Measurements from ENCODE around the gene YES1. TPM values are rescaled to one million over a fixed set of nuclear protein-coding genes. Genes with fewer than 3 reads are reported as not detected.

Gene YES1
- total and polyA plus RNA-seq, 2 of the 8 experiments (the other 6 are each of a cell fraction or from before 2014, with no cell fraction given) = 14.8 to 94.3 TPM

DNA sequence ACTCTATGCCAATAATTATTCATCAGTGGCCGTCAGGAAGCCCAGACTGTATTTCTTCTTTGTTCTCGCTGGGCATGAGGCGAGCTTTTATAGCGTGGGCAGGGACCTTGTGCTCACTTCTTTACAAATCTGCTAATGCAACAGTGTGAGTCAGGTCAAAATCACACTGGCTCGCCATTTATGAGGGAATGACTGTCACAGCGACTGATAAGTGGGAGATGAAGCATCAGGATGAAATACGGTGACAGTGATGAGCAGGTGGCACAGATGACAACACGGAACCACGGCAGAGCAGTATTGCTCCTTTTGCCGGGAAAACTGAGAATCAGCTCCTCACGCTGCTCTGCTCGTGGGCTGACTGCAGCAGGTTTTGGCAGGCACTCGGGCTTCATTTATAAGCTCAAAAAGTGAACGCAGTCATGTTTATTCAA lies 134.1 kb downstream of the YES1 start:
- no peak for DNase-seq (ENCODE audit: low read depth in 1 of 2, low spot score in 2 of 2)
- H3K14ac ChIP-seq (ENCODE audit: insufficient read length) = no peak overlapping the region
- no peak overlapping the region for H2AK5ac ChIP-seq (ENCODE audit: low read depth, low read length)
- H4K20me1 ChIP-seq (replicated peaks in 1 of 2; ENCODE audit: control insufficient read depth in 1 of 2, insufficient read depth in 2 of 2, low read length in 2 of 2) = peaks cover 2% of the 10 kb centered on the region in 2 experiments
- no peaks in the 10 kb centered on the region for H3K27me3 ChIP-seq (replicated peaks in 1 of 4; ENCODE audit: control insufficient read depth in 3 of 4, extremely low read depth in 1 of 4, insufficient read depth in 3 of 4, low read length in 3 of 4)
- ChIA-PET CTCF (ENCODE audit: partially characterized antibody) (interaction anchor here (0.7 to 5.0 kb wide), 14 partner anchors 10 to 198 kb away, joined by 3 to 37 read pairs (median 4); partner anchors contain the start of gene ENOSF1), POLR2A (ENCODE audit: partially characterized antibody) (interaction anchor here (1.8 kb wide), 1 partner anchor 9 kb away, joined by 8 read pairs; no protein-coding TSS in a partner anchor)
- no peak overlapping the region for H3K4me3 ChIP-seq (ENCODE audit: extremely low read depth in 1 of 4, insufficient read depth in 2 of 4, low read depth in 3 of 4, low read length in 4 of 4)
- no peak overlapping the region for H3K23ac ChIP-seq (ENCODE audit: insufficient read length)
- H4K5ac ChIP-seq (ENCODE audit: insufficient read length, low read depth, low read length) = no peak overlapping the region
- H3K4me1 ChIP-seq (replicated peaks in 1 of 4; ENCODE audit: control insufficient read depth in 3 of 4, insufficient read depth in 4 of 4, low read length in 3 of 4) = no peaks in the 10 kb centered on the region
- no peaks in the 10 kb centered on the region for H3K9me3 ChIP-seq (ENCODE audit: insufficient read depth in 2 of 2, low read depth in 1 of 2, low read length in 1 of 2)
- no peak overlapping the region for H2BK12ac ChIP-seq (ENCODE audit: low read depth, low read length)
- no peaks in the 10 kb centered on the region for H3K79me2 ChIP-seq (ENCODE audit: control insufficient read depth in 1 of 2, insufficient read depth in 2 of 2, low read length in 2 of 2)
- H3K36me3 ChIP-seq (ENCODE audit: control insufficient read depth in 2 of 4, insufficient read depth in 4 of 4, low read length in 3 of 4) = peaks cover 8 to 48% (median 26%) of the 10 kb centered on the region in 4 experiments; a peak in 7 of 8 replicates
- no peak overlapping the region for H4K91ac ChIP-seq (replicated peaks; ENCODE audit: insufficient read length, low read length)
- no peak overlapping the region for H2BK5ac ChIP-seq (ENCODE audit: low read depth, low read length)
- FAIRE-seq = no peak
- no peak overlapping the region for H2BK20ac ChIP-seq (ENCODE audit: low read length)
- no peak overlapping the region for H3K27ac ChIP-seq (ENCODE audit: low read depth, low read length)
- no peak overlapping the region for H3K56ac ChIP-seq (replicated peaks; ENCODE audit: insufficient read length, low read depth, low read length)
- TF ChIP-seq TEAD4 (IDR thresholded peaks at IDR 0.05; ENCODE audit: low read depth, low read length) (no peak), JUN (IDR thresholded peaks at IDR 0.05; ENCODE audit: low read depth, low read length) (no peak), TBP (IDR thresholded peaks at IDR 0.05; ENCODE audit: low read depth, low read length) (no peak), RAD21 (IDR thresholded peaks at IDR 0.05 in 1 of 2, conservative IDR thresholded peaks at IDR 0.05 in 1 of 2; ENCODE audit: low read depth in 2 of 2, low read length in 2 of 2) (no peak), SIN3A (conservative IDR thresholded peaks at IDR 0.05 in 1 of 2, IDR thresholded peaks at IDR 0.05 in 1 of 2; ENCODE audit: low read depth in 1 of 2, low read length in 2 of 2) (no peak), ZNF274 (IDR thresholded peaks at IDR 0.05; ENCODE audit: borderline replicate concordance, extremely low read depth, low read length) (no peak)
- H3K79me1 ChIP-seq (ENCODE audit: low read depth, low read length) = no peaks in the 10 kb centered on the region
- H2AFZ ChIP-seq (ENCODE audit: low read length) = no peak overlapping the region
- H3K18ac ChIP-seq (ENCODE audit: extremely low read depth, low read length) = no peak overlapping the region
- no peak overlapping the region for H2BK120ac ChIP-seq (replicated peaks; ENCODE audit: low read depth, low read length)
- no peaks in the 10 kb centered on the region for H3K23me2 ChIP-seq (ENCODE audit: low read depth, low read length)
- no peak overlapping the region for H2BK15ac ChIP-seq (ENCODE audit: low read length)
- 94% methylated on average over 14 of the region's 14 CpGs; no CpG with 5 or more reads in 1 of the 2 experiments for WGBS, 2 experiments (ENCODE audit: extremely low coverage in 1 of 2, insufficient coverage in 1 of 2, insufficient read length in 1 of 2, insufficient replicate concordance in 2 of 2, low coverage in 1 of 2, low lambda C conversion rate in 2 of 2, missing lambda C conversion rate in 1 of 2)
- no peak overlapping the region for H3K9ac ChIP-seq (replicated peaks in 1 of 4; ENCODE audit: extremely low read depth in 1 of 4, low read depth in 3 of 4, low read length in 3 of 4)
- no peak overlapping the region for H3K4me2 ChIP-seq (ENCODE audit: insufficient read depth in 1 of 2, low read depth in 2 of 2, low read length in 2 of 2)
- H3K4ac ChIP-seq (replicated peaks; ENCODE audit: insufficient read length, low read depth, low read length) = no peak overlapping the region
- no peak overlapping the region for H4K8ac ChIP-seq (ENCODE audit: extremely low read depth, insufficient read depth, low read length)
